Measurements from ENCODE around the gene SH2D3A. TPM values are rescaled to one million over a fixed set of nuclear protein-coding genes. Genes with fewer than 3 reads are reported as not detected.

Gene SH2D3A
- total and polyA plus RNA-seq, 9 donors: 0.18 to 18.3 (median 1.5) TPM; not detected in 1

DNA sequence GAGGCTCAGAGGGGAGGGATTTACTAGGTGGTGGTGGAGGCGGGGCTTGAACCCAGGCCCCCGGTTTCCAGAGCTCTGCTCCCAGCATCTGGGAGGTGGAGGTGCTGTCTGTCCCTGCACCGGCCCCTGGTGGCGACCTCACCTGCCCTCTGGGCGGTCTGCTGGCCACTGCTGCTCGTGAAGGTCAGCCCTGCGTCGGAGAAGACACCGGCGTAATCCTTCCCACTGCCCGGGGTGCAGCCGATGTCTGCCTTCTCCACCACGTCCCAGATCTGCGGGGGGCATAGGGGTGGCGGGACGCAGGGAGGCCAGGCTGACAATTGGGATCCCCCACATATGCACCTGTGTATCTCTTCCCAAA lies 59.6 kb downstream of the SH2D3A start:
- H3K9me3 ChIP-seq: no peaks in the 10 kb centered on the region

DNA sequence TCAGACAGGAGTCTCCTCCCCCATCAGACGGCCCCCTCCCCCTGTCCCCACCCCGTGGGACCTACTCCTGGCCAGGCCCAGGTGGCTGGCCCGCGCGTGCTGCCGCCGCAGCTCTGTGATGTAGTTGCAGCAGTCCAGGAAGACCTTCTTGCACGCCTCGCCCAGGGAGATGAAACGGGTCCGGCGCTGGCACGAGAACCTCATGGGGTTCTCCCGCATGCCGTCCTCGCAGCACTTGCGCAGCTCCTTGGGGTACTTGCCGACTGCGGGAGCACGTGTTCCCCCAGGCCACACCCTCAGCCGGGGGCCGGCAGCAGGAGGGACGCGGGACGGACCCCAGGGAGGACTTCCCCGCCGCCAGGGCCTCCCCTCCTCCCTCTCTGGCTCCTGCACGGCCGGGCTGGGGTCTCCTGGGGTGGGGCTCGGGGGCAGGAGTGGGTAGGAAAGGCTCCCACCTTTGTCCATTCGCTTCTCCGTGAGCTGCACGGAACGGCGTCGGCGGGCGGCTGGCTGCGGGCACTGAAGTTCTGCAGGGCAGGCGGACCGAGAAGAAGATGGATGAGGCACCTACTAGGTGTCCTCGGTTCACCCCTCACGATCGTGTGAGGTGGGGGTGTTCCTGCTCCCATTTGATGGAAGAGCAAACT lies 60.1 kb downstream of the SH2D3A start:
- TF ChIP-seq POLR2A (IDR thresholded peaks at IDR 0.05) (no peak), EP300 (IDR thresholded peaks at IDR 0.05) (no peak)
- TF ChIP-seq, protein P1, sequence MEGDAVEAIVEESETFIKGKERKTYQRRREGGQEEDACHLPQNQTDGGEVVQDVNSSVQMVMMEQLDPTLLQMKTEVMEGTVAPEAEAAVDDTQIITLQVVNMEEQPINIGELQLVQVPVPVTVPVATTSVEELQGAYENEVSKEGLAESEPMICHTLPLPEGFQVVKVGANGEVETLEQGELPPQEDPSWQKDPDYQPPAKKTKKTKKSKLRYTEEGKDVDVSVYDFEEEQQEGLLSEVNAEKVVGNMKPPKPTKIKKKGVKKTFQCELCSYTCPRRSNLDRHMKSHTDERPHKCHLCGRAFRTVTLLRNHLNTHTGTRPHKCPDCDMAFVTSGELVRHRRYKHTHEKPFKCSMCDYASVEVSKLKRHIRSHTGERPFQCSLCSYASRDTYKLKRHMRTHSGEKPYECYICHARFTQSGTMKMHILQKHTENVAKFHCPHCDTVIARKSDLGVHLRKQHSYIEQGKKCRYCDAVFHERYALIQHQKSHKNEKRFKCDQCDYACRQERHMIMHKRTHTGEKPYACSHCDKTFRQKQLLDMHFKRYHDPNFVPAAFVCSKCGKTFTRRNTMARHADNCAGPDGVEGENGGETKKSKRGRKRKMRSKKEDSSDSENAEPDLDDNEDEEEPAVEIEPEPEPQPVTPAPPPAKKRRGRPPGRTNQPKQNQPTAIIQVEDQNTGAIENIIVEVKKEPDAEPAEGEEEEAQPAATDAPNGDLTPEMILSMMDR (IDR thresholded peaks at IDR 0.05): no peak
- DNase-seq: no peak
- Histone ChIP-seq H3K4me3 (no peak overlapping the region), H3K9me3 (no peaks in the 10 kb centered on the region), H3K4me1 (ENCODE audit: insufficient read depth) (no peaks in the 10 kb centered on the region), H3K27ac (no peak overlapping the region), H3K27me3 (no peaks in the 10 kb centered on the region), H3K36me3 (no peaks in the 10 kb centered on the region)
- WGBS, 3 donors: 78 to 86% (median 82%) methylated on average over 37 to 44 of the region's 44 CpGs
- intact Hi-C loops (cut with DNase I): loop anchor here in 1 of 4 donors (10.0 kb wide), 1 partner anchor 48 kb away; no protein-coding TSS in a partner anchor

More for the DNA sequence above, 59.6 kb downstream of the SH2D3A start:
- Histone ChIP-seq H3K36me3 (no peaks in the 10 kb centered on the region), H3K27me3 (no peaks in the 10 kb centered on the region), H3K4me1 (ENCODE audit: insufficient read depth) (no peaks in the 10 kb centered on the region), H3K27ac (no peak overlapping the region), H3K4me3 (no peak overlapping the region)
- 54 to 70% (median 70%) methylated on average over 13 to 16 of the region's 16 CpGs for WGBS, 3 donors
- intact Hi-C loops (cut with DNase I): loop anchor here in 1 of 4 donors (10.0 kb wide), 1 partner anchor 47 kb away; no protein-coding TSS in a partner anchor
- DNase-seq: no peak
- TF ChIP-seq POLR2A (IDR thresholded peaks at IDR 0.05) (no peak), EP300 (IDR thresholded peaks at IDR 0.05) (no peak)
- TF ChIP-seq, protein P1 (IDR thresholded peaks at IDR 0.05): no peak

DNA sequence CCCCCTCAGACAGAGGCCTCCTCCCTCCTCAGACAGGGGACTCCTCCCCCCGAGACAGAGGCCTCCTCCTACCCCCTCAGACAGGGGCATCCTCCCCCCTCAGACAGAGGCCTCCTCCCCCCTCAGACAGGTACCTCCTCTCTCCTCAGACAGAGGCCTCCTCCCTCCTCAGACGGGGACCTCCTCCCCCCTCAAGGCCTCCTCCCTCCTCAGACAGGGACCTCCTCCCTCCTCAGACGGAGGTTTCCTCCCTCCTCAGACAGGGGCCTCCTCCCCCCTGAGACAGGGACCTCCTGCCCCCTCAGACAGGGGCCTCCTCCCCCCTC lies 60.6 kb downstream of the SH2D3A start:
- WGBS, 3 donors: 38 to 54% (median 39%) methylated on average over 3 of the region's 3 CpGs
- TF ChIP-seq, protein P1 (IDR thresholded peaks at IDR 0.05): no peak
- no peak for TF ChIP-seq POLR2A (IDR thresholded peaks at IDR 0.05)
- TF ChIP-seq EP300 (IDR thresholded peaks at IDR 0.05): no peak
- Histone ChIP-seq H3K27me3 (no peaks in the 10 kb centered on the region), H3K9me3 (no peaks in the 10 kb centered on the region), H3K4me1 (ENCODE audit: insufficient read depth) (no peaks in the 10 kb centered on the region), H3K4me3 (no peak overlapping the region), H3K27ac (no peak overlapping the region), H3K36me3 (no peaks in the 10 kb centered on the region)
- no peak for DNase-seq
- intact Hi-C loops (cut with DNase I): loop anchor here in 1 of 4 donors (10.0 kb wide), 1 partner anchor 48 kb away; no protein-coding TSS in a partner anchor

DNA sequence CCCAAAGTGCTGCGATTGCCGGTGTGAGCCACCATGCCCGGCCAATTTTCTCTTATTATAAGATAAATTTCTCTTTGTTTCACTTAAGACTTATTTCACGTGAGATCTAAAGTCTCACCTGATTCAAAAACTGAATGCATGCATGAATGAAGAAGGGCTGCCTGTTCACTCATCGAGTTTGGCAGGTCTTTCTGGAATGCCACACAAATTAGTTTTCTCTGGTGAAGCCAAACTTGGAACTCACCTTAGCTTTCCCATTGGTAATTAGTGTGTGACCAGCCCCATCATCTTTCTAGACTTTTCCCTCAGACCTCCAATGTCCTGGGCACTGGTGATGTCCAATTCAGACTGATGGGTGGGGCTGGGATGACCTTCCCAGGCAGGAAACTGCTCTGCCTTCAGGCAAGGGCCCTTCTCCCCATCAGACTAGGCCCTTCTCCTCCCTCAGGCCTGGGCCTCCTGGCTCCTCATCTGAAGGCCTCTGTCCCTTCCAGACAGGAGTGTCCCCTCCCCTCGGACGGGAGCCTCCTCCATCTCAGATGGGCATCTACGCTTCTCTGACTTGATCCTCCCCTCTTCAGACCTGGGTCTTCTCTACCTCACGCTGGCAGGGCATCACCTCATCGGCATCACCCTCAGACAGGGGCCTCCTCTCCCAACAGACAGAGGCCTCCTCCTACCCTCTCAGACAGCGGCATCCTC lies 61.2 kb downstream of the SH2D3A start:
- Histone ChIP-seq H3K9me3 (no peaks in the 10 kb centered on the region), H3K27ac (no peak overlapping the region), H3K4me1 (ENCODE audit: insufficient read depth) (no peaks in the 10 kb centered on the region), H3K27me3 (no peaks in the 10 kb centered on the region), H3K4me3 (no peak overlapping the region), H3K36me3 (no peaks in the 10 kb centered on the region)
- no peak for DNase-seq
- intact Hi-C loops (cut with DNase I): loop anchor here in 1 of 4 donors (10.0 kb wide), 1 partner anchor 49 kb away; no protein-coding TSS in a partner anchor
- TF ChIP-seq EP300 (IDR thresholded peaks at IDR 0.05): no peak
- TF ChIP-seq, protein P1 (IDR thresholded peaks at IDR 0.05): no peak
- TF ChIP-seq POLR2A (IDR thresholded peaks at IDR 0.05): no peak
- 78 to 82% (median 79%) methylated on average over 11 of the region's 11 CpGs for WGBS, 3 donors

Small RNA genes lying within 50 kb of the gene (microRNA-seq; reads per million reads assigned to microRNA genes)
- gene MIR6791: 0 to 0.32 (median 0.18) reads per million in 3 donors

Other genes with a start within 250 kb of the SH2D3A start
- 1 to 10 TPM in 1 of 7 donors, under 1 TPM in 5, not detected in 1; 0.12 to 1.1 (median 0.44) TPM for gene TNFSF9, start 236.4 kb downstream of the SH2D3A start, total RNA-seq
- under 1 TPM; 0.10 to 0.17 TPM for gene TNFSF9, start 236.4 kb downstream of the SH2D3A start, polyA plus RNA-seq
- gene CD70, start 176.3 kb downstream of the SH2D3A start, total RNA-seq: under 1 TPM in 1 of 7 donors, not detected in 6; 0.31 TPM
- not detected for gene CD70, start 176.3 kb downstream of the SH2D3A start, polyA plus RNA-seq
- gene TNFSF14, start 97.3 kb downstream of the SH2D3A start, total RNA-seq: 1 to 10 TPM in 6 of 7 donors, under 1 TPM in 1; 0.58 to 9.3 (median 3.7) TPM
- 1 to 10 TPM; 1.4 to 1.5 TPM for gene TNFSF14, start 97.3 kb downstream of the SH2D3A start, polyA plus RNA-seq
- 1,000 to 10,000 TPM in 4 of 7 donors, 100 to 1,000 TPM in 3; 130 to 3,887 (median 1,173) TPM for gene C3, start 46.8 kb downstream of the SH2D3A start, total RNA-seq
- 1,000 to 10,000 TPM in 1 of 2 donors, 100 to 1,000 TPM in 1; 430 to 1,351 TPM for gene C3, start 46.8 kb downstream of the SH2D3A start, polyA plus RNA-seq
- 10 to 100 TPM; 57.6 to 76.6 (median 61.0) TPM for gene GPR108, start 29.9 kb downstream of the SH2D3A start, total RNA-seq
- 10 to 100 TPM; 34.0 to 69.9 TPM for gene GPR108, start 29.9 kb downstream of the SH2D3A start, polyA plus RNA-seq
- 100 to 1,000 TPM in 4 of 7 donors, 10 to 100 TPM in 3; 57.3 to 149 (median 120) TPM for gene TRIP10, start 27.8 kb downstream of the SH2D3A start, total RNA-seq
- gene TRIP10, start 27.8 kb downstream of the SH2D3A start, polyA plus RNA-seq: 100 to 1,000 TPM in 1 of 2 donors, 10 to 100 TPM in 1; 98.7 to 106 TPM
- 1 to 10 TPM in 5 of 7 donors, under 1 TPM in 2; 0.71 to 5.0 (median 2.0) TPM for gene VAV1, start 5.3 kb upstream of the SH2D3A start, total RNA-seq
- 1 to 10 TPM; 1.1 to 3.6 TPM for gene VAV1, start 5.3 kb upstream of the SH2D3A start, polyA plus RNA-seq
- under 1 TPM in 6 of 7 donors, not detected in 1; 0.12 to 0.79 (median 0.23) TPM for gene ADGRE1, start 120.1 kb upstream of the SH2D3A start, total RNA-seq
- under 1 TPM; 0.05 to 0.80 TPM for gene ADGRE1, start 120.1 kb upstream of the SH2D3A start, polyA plus RNA-seq

Measured in ovary (tissue), 9 donors.